HCT116 (cell line): ENCODE data around the gene ABL1. TPM values are rescaled to one million over a fixed set of nuclear protein-coding genes. Genes with fewer than 3 reads are reported as not detected.

Experiments used
- ATAC-seq: fragments of 200-7000 bp; cut with Tn5 transposase; 2 replicates; pipeline ENCODE4 v1.9.1; 2020; ENCODE audit warnings: mild to moderate bottlenecking, moderate library complexity
- BruUV-seq: library from RNA; stranded (reverse); fragments of 400-500 nt; replicated peaks from 2 replicates; lab custom pipeline; 2021; lab: Mats Ljungman, UMichigan
- CTCF ChIA-PET: fragments of 300-600 bp; sonication (Branson Sonifier 250); formaldehyde crosslinking; loops from one replicate; lab custom pipeline; 2021; ENCODE audit warnings: antibody characterized with exemption; lab: Charles Lee
- POLR2A ChIA-PET: fragments of 300-600, 350-600 bp; sonication (Branson Sonifier 250); formaldehyde crosslinking; loops from one replicate; lab custom pipeline; 2021; ENCODE audit warnings: antibody characterized with exemption; lab: Charles Lee
- RAD21 ChIA-PET, 2 experiments: fragments of 300-600 bp; sonication (Branson Sonifier 250); formaldehyde crosslinking; loops; one replicate each; lab custom pipeline; 2023; ENCODE audit warnings: low total read pairs in 2 of 2; ENCODE audit not compliant: uncharacterized antibody in 2 of 2, unreplicated experiment in 2 of 2, low non-redundant PET in 1 of 2; lab: Charles Lee
- DNase-seq: peaks from one replicate; pipeline ENCODE4 v3.0.0-alpha.2; 2010; ENCODE audit warnings: low read depth, low spot score
- H2AFZ ChIP-seq: fragments of 200-600 bp; shearing (Covaris generic), sonication (generic); 2 replicates; pipeline ENCODE4 v1.6.1; 2017; ENCODE audit warnings: low read depth, mixed run types, mixed read lengths, antibody characterized with exemption, low read length; ENCODE audit not compliant: poor library complexity, severe bottlenecking
- H3K27ac ChIP-seq: 2 replicates; pipeline ENCODE4 v1.5.1; 2012; ENCODE audit warnings: low read depth, low read length
- H3K27me3 ChIP-seq: fragments of 200-600 bp; sonication (generic); 2 replicates; pipeline ENCODE4 v1.6.1; 2016; ENCODE audit warnings: mixed run types, low read length, mixed read lengths; ENCODE audit not compliant: insufficient read depth
- H3K36me3 ChIP-seq, 2 experiments: fragments of 200-500 bp in 1 of 2; fragments of 200-600 bp in 1 of 2; sonication (Bioruptor generic) in 1 of 2; sonication (generic) in 1 of 2; 2 replicates each; pipeline versions ENCODE4 v1.5.1 to v1.6.1; 2014 to 2016; ENCODE audit warnings: low read length in 2 of 2, inconsistent platforms in 1 of 2, mixed read lengths in 1 of 2, mixed run types in 1 of 2; ENCODE audit not compliant: insufficient read depth in 2 of 2, control insufficient read depth in 1 of 2
- H3K4me1 ChIP-seq, 2 experiments: fragments of 200-600 bp in 1 of 2; sonication (generic) in 1 of 2; 2 replicates each; pipeline versions ENCODE4 v1.5.1 to v1.6.1; 2012 to 2017; ENCODE audit warnings: low read length in 2 of 2, inconsistent platforms in 1 of 2, mild to moderate bottlenecking in 1 of 2, mixed read lengths in 1 of 2, mixed run types in 1 of 2, moderate library complexity in 1 of 2; ENCODE audit not compliant: insufficient read depth in 2 of 2, control insufficient read depth in 1 of 2
- H3K4me2 ChIP-seq: fragments of 200-600 bp; sonication (generic); 2 replicates; pipeline ENCODE4 v1.6.1; 2017; ENCODE audit warnings: mixed run types, low read length, mixed read lengths
- H3K4me3 ChIP-seq, 2 experiments: fragments of 200-600 bp in 1 of 2; sonication (generic) in 1 of 2; replicated peaks in 1 of 2; 2 replicates each; pipeline ENCODE4 v1.5.1; 2011 to 2016; ENCODE audit warnings: low read length in 2 of 2, control low read depth in 1 of 2, low read depth in 1 of 2, mild to moderate bottlenecking in 1 of 2, mixed read lengths in 1 of 2, mixed run types in 1 of 2
- H3K79me2 ChIP-seq: fragments of 200-600 bp; sonication (generic); 2 replicates; pipeline ENCODE4 v1.6.1; 2017; ENCODE audit warnings: mild to moderate bottlenecking, mixed run types, low read length, moderate library complexity, mixed read lengths; ENCODE audit not compliant: insufficient read depth
- H3K9ac ChIP-seq: fragments of 200-600 bp; sonication (generic); 2 replicates; pipeline ENCODE4 v1.6.1; 2016; ENCODE audit warnings: low read length, mixed read lengths
- H3K9me2 ChIP-seq: fragments of 200-600 bp; sonication (generic), shearing (Covaris generic); 2 replicates; pipeline ENCODE4 v1.6.1; 2017; ENCODE audit warnings: mixed run types, mild to moderate bottlenecking, moderate library complexity; ENCODE audit not compliant: insufficient read depth
- H3K9me3 ChIP-seq, 2 experiments: fragments of 200-500 bp in 1 of 2; fragments of 200-600 bp in 1 of 2; sonication (Bioruptor generic) in 1 of 2; sonication (generic) in 1 of 2; 2 replicates each; pipeline ENCODE4 v1.6.1; 2014 to 2017; ENCODE audit warnings: low read length in 2 of 2, mixed read lengths in 2 of 2, inconsistent platforms in 1 of 2, low read depth in 1 of 2, mild to moderate bottlenecking in 1 of 2, mixed run types in 1 of 2, moderate library complexity in 1 of 2; ENCODE audit not compliant: control insufficient read depth in 1 of 2, insufficient read depth in 1 of 2
- H4K20me1 ChIP-seq: fragments of 200-600 bp; sonication (generic), shearing (Covaris generic); 2 replicates; pipeline ENCODE4 v1.6.1; 2017; ENCODE audit warnings: mixed run types, mild to moderate bottlenecking, moderate library complexity; ENCODE audit not compliant: insufficient read depth
- CBX3 ChIP-seq: IDR thresholded peaks from 2 replicates; pipeline ENCODE4 v1.6.1; 2012; ENCODE audit warnings: low read depth
- CTCF ChIP-seq, 3 experiments: fragments of 200-600 bp in 1 of 3; sonication (generic) in 1 of 3; IDR thresholded peaks in 2 of 3; conservative IDR thresholded peaks in 1 of 3; 2 replicates each; pipeline ENCODE4 v1.5.1; 2012 to 2017; ENCODE audit warnings: low read depth in 2 of 3, low read length in 2 of 3, antibody characterized with exemption in 1 of 3, borderline replicate concordance in 1 of 3, control low read depth in 1 of 3, mild to moderate bottlenecking in 1 of 3, mixed read lengths in 1 of 3, mixed run types in 1 of 3, moderate library complexity in 1 of 3; ENCODE audit not compliant: insufficient read depth in 1 of 3
- EZH2 ChIP-seq: fragments of 200-600 bp; sonication (generic); IDR thresholded peaks from 2 replicates; pipeline ENCODE4 v1.6.1; 2017; ENCODE audit warnings: antibody characterized with exemption, mixed run types
- FOSL1 ChIP-seq: IDR thresholded peaks from 2 replicates; pipeline ENCODE4 v1.6.1; 2012; ENCODE audit warnings: low read depth
- JUND ChIP-seq: IDR thresholded peaks from 2 replicates; pipeline ENCODE4 v1.6.1; 2012
- MAX ChIP-seq: IDR thresholded peaks from 2 replicates; pipeline ENCODE4 v1.6.1; 2012
- POLR2AphosphoS5 ChIP-seq: IDR thresholded peaks from 2 replicates; pipeline ENCODE4 v1.6.1; 2011; ENCODE audit warnings: mild to moderate bottlenecking, low read depth, low read length, moderate library complexity
- RAD21 ChIP-seq: IDR thresholded peaks from 2 replicates; pipeline ENCODE4 v1.6.1; 2012; ENCODE audit warnings: low read depth, mild to moderate bottlenecking
- REST ChIP-seq: IDR thresholded peaks from 2 replicates; pipeline ENCODE4 v1.6.1; 2012; ENCODE audit warnings: low read depth
- SIN3A ChIP-seq: IDR thresholded peaks from 2 replicates; pipeline ENCODE4 v1.6.1; 2012; ENCODE audit warnings: low read depth
- SP1 ChIP-seq: IDR thresholded peaks from 2 replicates; pipeline ENCODE4 v1.6.1; 2012; ENCODE audit warnings: low read depth
- TCF7L2 ChIP-seq: IDR thresholded peaks from 2 replicates; pipeline ENCODE4 v1.7.0; 2011; ENCODE audit warnings: borderline replicate concordance, inconsistent platforms; ENCODE audit not compliant: insufficient read depth, insufficient read length; ENCODE audit errors: extremely low read depth
- YY1 ChIP-seq: IDR thresholded peaks from 2 replicates; pipeline ENCODE4 v1.6.1; 2011; ENCODE audit warnings: low read length, low read depth, moderate library complexity, mild to moderate bottlenecking; ENCODE audit not compliant: insufficient replicate concordance; ENCODE audit errors: extremely low read depth
- ZFX ChIP-seq: fragments of 450-650 bp; IDR thresholded peaks from 2 replicates; pipeline ENCODE4 v1.6.1; 2017
- intact Hi-C: fragments of 100-400 bp; cut with micrococcal nuclease; formaldehyde crosslinking; loops from 2 replicates; pipeline ENCODE4 v1.10.0; 2022
- total RNA-seq: library from RNA; stranded (reverse); gene quantifications from one replicate; pipeline ENCODE4 v1.2.1, GENCODE V29; 2021; ENCODE audit not compliant: unreplicated experiment
- TF ChIP-seq, protein P1 (sequence below): IDR thresholded peaks from 2 replicates; pipeline ENCODE4 v1.6.1; 2011; ENCODE audit warnings: mild to moderate bottlenecking, low read length, moderate library complexity; ENCODE audit not compliant: insufficient replicate concordance; ENCODE audit errors: extremely low read depth

ABL1 gene
- total RNA-seq, 1 experiment from 2014 or later: 54.7 TPM

GRCh38 chr9:130929571-130930038, 94.6 kb downstream of the ABL1 start:
- H3K79me2 ChIP-seq: no peaks in the 10 kb centered on the region
- TF ChIP-seq REST: no peak
- TF ChIP-seq ZFX: no peak
- no peak for TF ChIP-seq CBX3
- TF ChIP-seq SIN3A: no peak
- TF ChIP-seq FOSL1: no peak
- TF ChIP-seq SP1: no peak
- no peak for TF ChIP-seq CTCF (IDR thresholded peaks at IDR 0.05 in 2 of 3, conservative IDR thresholded peaks at IDR 0.05 in 1 of 3; ENCODE audit: borderline replicate concordance in 1 of 3, insufficient read depth in 1 of 3, low read depth in 2 of 3, low read length in 2 of 3)
- TF ChIP-seq RAD21: no peak
- TF ChIP-seq TCF7L2: no peak
- no peak for TF ChIP-seq YY1
- TF ChIP-seq EZH2: no peak
- TF ChIP-seq, protein P1, sequence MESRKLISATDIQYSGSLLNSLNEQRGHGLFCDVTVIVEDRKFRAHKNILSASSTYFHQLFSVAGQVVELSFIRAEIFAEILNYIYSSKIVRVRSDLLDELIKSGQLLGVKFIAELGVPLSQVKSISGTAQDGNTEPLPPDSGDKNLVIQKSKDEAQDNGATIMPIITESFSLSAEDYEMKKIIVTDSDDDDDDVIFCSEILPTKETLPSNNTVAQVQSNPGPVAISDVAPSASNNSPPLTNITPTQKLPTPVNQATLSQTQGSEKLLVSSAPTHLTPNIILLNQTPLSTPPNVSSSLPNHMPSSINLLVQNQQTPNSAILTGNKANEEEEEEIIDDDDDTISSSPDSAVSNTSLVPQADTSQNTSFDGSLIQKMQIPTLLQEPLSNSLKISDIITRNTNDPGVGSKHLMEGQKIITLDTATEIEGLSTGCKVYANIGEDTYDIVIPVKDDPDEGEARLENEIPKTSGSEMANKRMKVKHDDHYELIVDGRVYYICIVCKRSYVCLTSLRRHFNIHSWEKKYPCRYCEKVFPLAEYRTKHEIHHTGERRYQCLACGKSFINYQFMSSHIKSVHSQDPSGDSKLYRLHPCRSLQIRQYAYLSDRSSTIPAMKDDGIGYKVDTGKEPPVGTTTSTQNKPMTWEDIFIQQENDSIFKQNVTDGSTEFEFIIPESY: no peak
- TF ChIP-seq POLR2AphosphoS5: no peak
- TF ChIP-seq MAX: no peak
- no peak for TF ChIP-seq JUND
- intact Hi-C loops: no loop called here
- peak overlapping the region; percentile 82 for H3K4me2 ChIP-seq
- H3K27me3 ChIP-seq: no peaks in the 10 kb centered on the region
- no TSS peak for BruUV-seq
- H3K4me1 ChIP-seq: peaks cover 29 to 35% of the 10 kb centered on the region in 2 experiments
- ChIA-PET POLR2A (interaction anchor here (1.6 kb wide), 1 partner anchor 11 kb away, joined by 4 read pairs; no protein-coding TSS in a partner anchor), RAD21 (no interaction called here), CTCF (no interaction called here)
- no peak overlapping the region for H3K9ac ChIP-seq
- H3K36me3 ChIP-seq: no peaks in the 10 kb centered on the region
- ATAC-seq: no peak
- H4K20me1 ChIP-seq: no peaks in the 10 kb centered on the region
- H3K27ac ChIP-seq: peak overlapping the region; percentile 81; the same call in 1 of the 2 replicates
- H3K9me2 ChIP-seq: no peaks in the 10 kb centered on the region
- DNase-seq: no peak
- no peaks in the 10 kb centered on the region for H3K9me3 ChIP-seq
- no peak overlapping the region for H2AFZ ChIP-seq
- no peak overlapping the region for H3K4me3 ChIP-seq
